ENCODE results near the gene RNF212B. TPM values are rescaled to one million over a fixed set of nuclear protein-coding genes. Genes with fewer than 3 reads are reported as not detected.

RNF212B gene
- total and polyA plus RNA-seq, 10 of the 15 experiments (the other 5 are each of a cell fraction or from before 2014, with no cell fraction given) = not detected

DNA sequence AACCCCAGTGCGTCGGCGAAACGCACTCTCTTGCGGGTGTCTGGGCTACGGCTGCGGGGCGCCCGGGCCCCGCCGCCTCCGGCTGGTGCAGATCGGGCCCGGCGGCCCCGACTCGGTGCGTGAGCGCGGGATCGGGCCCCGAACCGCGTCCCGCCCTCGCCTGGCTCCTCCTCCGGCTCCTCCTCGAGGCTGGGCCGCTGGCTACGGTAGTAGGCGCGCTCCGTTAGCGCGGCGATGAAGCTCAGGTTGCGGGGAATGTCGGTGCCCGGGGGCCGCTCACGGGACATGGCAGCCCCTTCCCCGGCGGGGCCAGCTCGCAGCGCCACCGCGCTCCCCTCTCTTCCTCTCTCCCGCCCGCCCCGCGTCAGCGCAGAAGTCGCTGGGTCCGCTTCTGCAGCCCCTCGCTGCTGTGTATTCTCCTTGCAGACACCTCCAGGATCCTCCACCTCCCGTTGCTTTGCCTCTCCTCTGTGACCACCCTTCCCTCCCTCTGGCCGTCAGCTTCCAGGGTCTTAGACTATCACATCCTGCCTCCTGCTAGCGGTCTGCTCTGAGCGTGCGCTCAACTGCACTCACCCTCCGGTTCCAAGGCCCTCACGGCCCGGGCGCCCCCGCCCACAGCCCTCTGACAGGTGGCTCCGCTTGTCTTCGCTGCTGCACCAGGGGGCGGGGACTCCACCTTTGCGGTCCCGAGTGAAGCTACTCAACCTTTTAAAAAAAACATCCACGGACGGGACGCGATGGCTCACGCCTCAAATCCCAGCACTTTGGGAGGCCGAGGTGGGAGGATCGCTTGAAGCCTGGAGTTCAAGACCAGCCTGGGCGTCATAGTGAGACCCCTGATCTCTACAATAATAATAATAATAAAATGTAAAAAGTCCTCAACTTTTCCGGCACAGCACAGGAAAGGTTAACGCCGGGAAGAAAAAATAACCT, 64.8 kb downstream of the RNF212B start, which contains the start of gene PPP1R3E (continued):
- TF ChIP-seq POLR2A (IDR thresholded peaks at IDR 0.05; ENCODE audit: low read depth, low read length) = peak; percentile 84
- TF ChIP-seq MEF2A (IDR thresholded peaks at IDR 0.05; ENCODE audit: insufficient read depth, low read depth, low read length) = 0 out of 2 replicates have a peak, but pooled peaks have one; percentile 8
- peak; percentile 75 for TF ChIP-seq RUNX3 (IDR thresholded peaks at IDR 0.05; ENCODE audit: low read length)
- TF ChIP-seq POLR2AphosphoS5 (IDR thresholded peaks at IDR 0.05; ENCODE audit: low read length) = peak; percentile 80
- TF ChIP-seq, protein P1, sequence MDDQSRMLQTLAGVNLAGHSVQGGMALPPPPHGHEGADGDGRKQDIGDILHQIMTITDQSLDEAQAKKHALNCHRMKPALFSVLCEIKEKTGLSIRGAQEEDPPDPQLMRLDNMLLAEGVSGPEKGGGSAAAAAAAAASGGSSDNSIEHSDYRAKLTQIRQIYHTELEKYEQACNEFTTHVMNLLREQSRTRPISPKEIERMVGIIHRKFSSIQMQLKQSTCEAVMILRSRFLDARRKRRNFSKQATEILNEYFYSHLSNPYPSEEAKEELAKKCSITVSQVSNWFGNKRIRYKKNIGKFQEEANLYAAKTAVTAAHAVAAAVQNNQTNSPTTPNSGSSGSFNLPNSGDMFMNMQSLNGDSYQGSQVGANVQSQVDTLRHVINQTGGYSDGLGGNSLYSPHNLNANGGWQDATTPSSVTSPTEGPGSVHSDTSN (IDR thresholded peaks at IDR 0.05; ENCODE audit: insufficient replicate concordance, low read depth, low read length) = peak; percentile 29
- TF ChIP-seq SUZ12 (IDR thresholded peaks at IDR 0.05; ENCODE audit: unreplicated experiment) = no peak
- no peak for TF ChIP-seq IRF4 (IDR thresholded peaks at IDR 0.05; ENCODE audit: low read depth, low read length)
- no peak for TF ChIP-seq STAT1 (conservative IDR thresholded peaks at IDR 0.05)
- TF ChIP-seq ZZZ3 (IDR thresholded peaks at IDR 0.05; ENCODE audit: control insufficient read depth, insufficient read length, low read depth) = no peak
- peak; percentile 26; the same call in 1 of the 2 replicates for TF ChIP-seq NR2F1 (conservative IDR thresholded peaks at IDR 0.05)
- TF ChIP-seq PML (IDR thresholded peaks at IDR 0.05; ENCODE audit: low read length) = peak; percentile 27; the same call in 1 of the 2 replicates
- TF ChIP-seq ATF7 (IDR thresholded peaks at IDR 0.05; ENCODE audit: low read depth) = 0 out of 2 replicates have a peak, but pooled peaks have one; percentile 23
- no peak for TF ChIP-seq SPI1 (IDR thresholded peaks at IDR 0.05; ENCODE audit: borderline replicate concordance, insufficient read depth, low read depth, low read length)
- TF ChIP-seq SIN3A (IDR thresholded peaks at IDR 0.05; ENCODE audit: low read depth, low read length) = peak; percentile 35; the same call in 1 of the 2 replicates
- peak; percentile 72 for TF ChIP-seq NBN (IDR thresholded peaks at IDR 0.05)
- no peak for TF ChIP-seq MYB (IDR thresholded peaks at IDR 0.05; ENCODE audit: borderline replicate concordance, low read depth, low read length)
- peak; percentile 59; the same call in 1 of the 2 replicates for TF ChIP-seq LARP7 (IDR thresholded peaks at IDR 0.05)
- TF ChIP-seq SMARCA5 (IDR thresholded peaks at IDR 0.05) = no peak
- TF ChIP-seq TAF1 (IDR thresholded peaks at IDR 0.05; ENCODE audit: borderline replicate concordance, low read depth, low read length) = peak; percentile 68; the same call in 1 of the 2 replicates
- TF ChIP-seq, protein P2, sequence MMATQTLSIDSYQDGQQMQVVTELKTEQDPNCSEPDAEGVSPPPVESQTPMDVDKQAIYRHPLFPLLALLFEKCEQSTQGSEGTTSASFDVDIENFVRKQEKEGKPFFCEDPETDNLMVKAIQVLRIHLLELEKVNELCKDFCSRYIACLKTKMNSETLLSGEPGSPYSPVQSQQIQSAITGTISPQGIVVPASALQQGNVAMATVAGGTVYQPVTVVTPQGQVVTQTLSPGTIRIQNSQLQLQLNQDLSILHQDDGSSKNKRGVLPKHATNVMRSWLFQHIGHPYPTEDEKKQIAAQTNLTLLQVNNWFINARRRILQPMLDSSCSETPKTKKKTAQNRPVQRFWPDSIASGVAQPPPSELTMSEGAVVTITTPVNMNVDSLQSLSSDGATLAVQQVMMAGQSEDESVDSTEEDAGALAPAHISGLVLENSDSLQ (IDR thresholded peaks at IDR 0.05) = peak; percentile 78
- 0 out of 2 replicates have a peak, but pooled peaks have one; percentile 21 for TF ChIP-seq FOXK2 (IDR thresholded peaks at IDR 0.05)
- TF ChIP-seq, protein P3, sequence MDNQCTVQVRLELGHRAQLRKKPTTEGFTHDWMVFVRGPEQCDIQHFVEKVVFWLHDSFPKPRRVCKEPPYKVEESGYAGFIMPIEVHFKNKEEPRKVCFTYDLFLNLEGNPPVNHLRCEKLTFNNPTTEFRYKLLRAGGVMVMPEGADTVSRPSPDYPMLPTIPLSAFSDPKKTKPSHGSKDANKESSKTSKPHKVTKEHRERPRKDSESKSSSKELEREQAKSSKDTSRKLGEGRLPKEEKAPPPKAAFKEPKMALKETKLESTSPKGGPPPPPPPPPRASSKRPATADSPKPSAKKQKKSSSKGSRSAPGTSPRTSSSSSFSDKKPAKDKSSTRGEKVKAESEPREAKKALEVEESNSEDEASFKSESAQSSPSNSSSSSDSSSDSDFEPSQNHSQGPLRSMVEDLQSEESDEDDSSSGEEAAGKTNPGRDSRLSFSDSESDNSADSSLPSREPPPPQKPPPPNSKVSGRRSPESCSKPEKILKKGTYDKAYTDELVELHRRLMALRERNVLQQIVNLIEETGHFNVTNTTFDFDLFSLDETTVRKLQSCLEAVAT (IDR thresholded peaks at IDR 0.05) = 0 out of 2 replicates have a peak, but pooled peaks have one; percentile 45
- 0 out of 2 replicates have a peak, but pooled peaks have one; percentile 11 for TF ChIP-seq PAX5 (IDR thresholded peaks at IDR 0.05; ENCODE audit: borderline replicate concordance, low read depth, low read length)
- TF ChIP-seq, protein P4, sequence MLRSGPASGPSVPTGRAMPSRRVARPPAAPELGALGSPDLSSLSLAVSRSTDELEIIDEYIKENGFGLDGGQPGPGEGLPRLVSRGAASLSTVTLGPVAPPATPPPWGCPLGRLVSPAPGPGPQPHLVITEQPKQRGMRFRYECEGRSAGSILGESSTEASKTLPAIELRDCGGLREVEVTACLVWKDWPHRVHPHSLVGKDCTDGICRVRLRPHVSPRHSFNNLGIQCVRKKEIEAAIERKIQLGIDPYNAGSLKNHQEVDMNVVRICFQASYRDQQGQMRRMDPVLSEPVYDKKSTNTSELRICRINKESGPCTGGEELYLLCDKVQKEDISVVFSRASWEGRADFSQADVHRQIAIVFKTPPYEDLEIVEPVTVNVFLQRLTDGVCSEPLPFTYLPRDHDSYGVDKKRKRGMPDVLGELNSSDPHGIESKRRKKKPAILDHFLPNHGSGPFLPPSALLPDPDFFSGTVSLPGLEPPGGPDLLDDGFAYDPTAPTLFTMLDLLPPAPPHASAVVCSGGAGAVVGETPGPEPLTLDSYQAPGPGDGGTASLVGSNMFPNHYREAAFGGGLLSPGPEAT (IDR thresholded peaks at IDR 0.05; ENCODE audit: low read depth) = peak; percentile 28; the same call in 1 of the 2 replicates
- peak; percentile 75 for TF ChIP-seq ZNF384 (IDR thresholded peaks at IDR 0.05; ENCODE audit: borderline replicate concordance, low read depth, low read length)
- peak; percentile 83 for TF ChIP-seq TCF3 (IDR thresholded peaks at IDR 0.05; ENCODE audit: borderline replicate concordance, insufficient read depth, low read depth, low read length)

Data from GM12878 (cell line).